ENCODE results near the gene NCOA4.

DNA sequence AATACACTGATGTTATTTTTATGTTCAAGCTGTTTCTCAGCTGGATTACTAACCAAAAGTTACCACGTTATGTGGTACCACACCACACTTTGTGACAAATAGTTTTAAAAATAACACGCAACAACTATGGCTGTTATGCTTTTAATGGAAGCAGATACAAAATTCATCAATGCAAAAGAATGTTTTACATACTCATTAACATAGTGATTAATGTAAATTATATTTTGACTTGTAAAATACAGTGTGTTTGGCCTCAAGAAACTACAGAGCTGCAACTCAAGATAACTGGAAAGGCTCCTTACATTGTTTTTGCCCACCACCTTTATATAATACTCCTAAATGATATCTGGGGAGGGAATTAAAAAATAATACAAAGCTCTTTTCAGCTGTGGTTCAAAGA is 25.5 kb downstream of the NCOA4 start:
- no peak for TF ChIP-seq POLR2A (IDR thresholded peaks at IDR 0.05)
- TF ChIP-seq, protein P1, sequence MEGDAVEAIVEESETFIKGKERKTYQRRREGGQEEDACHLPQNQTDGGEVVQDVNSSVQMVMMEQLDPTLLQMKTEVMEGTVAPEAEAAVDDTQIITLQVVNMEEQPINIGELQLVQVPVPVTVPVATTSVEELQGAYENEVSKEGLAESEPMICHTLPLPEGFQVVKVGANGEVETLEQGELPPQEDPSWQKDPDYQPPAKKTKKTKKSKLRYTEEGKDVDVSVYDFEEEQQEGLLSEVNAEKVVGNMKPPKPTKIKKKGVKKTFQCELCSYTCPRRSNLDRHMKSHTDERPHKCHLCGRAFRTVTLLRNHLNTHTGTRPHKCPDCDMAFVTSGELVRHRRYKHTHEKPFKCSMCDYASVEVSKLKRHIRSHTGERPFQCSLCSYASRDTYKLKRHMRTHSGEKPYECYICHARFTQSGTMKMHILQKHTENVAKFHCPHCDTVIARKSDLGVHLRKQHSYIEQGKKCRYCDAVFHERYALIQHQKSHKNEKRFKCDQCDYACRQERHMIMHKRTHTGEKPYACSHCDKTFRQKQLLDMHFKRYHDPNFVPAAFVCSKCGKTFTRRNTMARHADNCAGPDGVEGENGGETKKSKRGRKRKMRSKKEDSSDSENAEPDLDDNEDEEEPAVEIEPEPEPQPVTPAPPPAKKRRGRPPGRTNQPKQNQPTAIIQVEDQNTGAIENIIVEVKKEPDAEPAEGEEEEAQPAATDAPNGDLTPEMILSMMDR (IDR thresholded peaks at IDR 0.05 in 4 of 5, conservative IDR thresholded peaks at IDR 0.05 in 1 of 5) = no peak

All from gastrocnemius medialis (tissue), 4 donors.